ENCODE data around the gene NPFF.
A peak's percentile ranks its signal among the peaks of the same experiment; 100 is the strongest.

Gene NPFF

DNA sequence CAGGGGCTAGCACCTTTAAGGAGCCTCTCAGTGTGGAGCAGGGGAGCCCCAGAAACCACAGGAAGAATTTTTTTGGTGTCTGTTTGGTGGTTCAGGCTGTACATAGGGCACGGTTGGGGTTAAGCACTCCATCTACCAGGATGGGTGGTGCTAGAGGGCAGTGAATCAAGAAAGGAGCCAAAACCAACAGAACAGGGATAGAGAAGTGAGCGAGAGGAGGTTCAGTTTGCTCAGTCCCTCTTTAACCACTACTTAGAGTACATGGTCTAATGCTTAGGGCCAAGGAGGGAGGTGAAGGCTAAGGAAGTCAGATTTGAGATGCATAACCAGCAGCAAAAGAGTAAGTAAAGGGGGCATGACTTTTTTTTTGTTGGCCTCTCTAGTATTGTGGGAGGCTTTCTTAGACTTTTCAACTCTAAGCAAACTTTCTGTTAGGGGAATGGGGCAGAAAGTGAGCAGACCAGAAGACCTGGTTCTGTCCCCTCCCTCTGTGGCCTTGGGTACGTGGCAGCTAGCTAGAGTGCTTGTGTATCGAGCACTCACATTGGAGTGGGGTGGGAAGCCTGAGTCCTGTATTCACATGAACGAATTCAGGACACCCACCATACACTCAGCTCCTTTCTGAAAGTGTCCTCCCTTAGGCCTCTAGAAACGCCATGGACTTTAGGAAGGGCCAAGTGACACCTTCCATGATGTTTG, 6.6 kb upstream of the NPFF start:
- DNase-seq: no peak

GRCh38 chr12:53510181-53510812, 3.0 kb upstream of the NPFF start:
- no peak for DNase-seq

DNA sequence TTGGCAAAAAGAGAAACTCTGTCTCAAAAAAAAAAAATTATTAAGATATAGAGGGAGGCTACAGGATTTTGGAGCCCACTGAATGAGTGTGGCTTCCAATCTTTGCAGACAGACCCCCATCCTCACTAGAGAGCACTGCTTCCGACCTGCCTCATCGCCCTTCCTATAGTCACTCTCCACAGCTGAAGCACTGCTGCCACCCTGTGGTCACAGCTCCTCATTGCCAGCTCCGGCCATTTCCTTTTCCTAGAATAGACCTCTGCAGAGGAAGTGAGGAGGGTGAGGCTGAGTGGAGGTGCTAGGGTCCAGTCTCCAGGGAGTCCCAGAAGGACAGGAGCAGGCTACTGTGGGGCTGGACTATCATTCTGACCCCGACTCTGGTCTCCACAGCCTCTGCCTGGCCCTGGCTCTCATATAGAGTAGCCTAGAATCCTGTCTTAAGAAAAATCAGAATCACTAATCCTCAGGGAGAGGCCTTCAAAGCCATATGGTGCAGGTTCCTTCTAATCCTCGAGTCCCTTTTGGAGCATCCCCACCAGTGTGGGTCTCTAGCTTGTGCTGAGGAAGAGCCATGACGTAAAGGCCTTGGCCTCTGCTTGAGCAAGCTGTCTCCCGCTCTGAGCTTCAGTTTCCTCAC, 1.4 kb upstream of the NPFF start:
- peak; percentile 40 for DNase-seq

DNA sequence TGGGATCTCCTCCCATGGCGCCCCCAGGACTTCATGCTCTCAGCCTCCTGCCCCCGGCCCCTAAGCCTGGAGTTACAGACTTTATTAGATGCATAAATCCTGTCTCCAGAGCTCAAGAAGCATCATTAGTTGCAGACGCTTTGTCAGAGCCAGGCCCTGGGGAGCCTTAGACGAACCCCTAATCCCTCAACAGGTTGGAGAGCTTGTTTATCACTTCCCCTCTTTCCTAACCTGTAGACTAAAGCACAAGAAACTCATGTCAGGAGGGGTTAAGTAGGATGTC, 260 bp upstream of the NPFF start:
- DNase-seq: no peak

DNA sequence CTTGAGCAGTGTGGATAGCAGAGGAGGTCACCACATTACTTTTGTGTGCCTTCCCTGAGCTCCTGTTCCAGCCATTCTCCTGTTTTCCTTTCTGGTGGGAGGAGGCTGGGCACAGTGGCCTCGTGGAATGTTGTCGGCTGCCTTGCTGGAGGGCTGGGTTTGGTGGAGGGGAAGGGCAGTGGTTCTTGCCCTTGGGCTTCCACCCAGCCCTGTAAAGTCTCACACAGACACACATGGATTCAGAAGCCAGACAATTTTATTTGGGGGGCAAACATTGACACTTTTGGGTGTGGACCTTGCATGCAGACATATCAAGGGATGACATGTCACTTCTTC, 866 bp downstream of the NPFF start:
- DNase-seq: no peak

DNA sequence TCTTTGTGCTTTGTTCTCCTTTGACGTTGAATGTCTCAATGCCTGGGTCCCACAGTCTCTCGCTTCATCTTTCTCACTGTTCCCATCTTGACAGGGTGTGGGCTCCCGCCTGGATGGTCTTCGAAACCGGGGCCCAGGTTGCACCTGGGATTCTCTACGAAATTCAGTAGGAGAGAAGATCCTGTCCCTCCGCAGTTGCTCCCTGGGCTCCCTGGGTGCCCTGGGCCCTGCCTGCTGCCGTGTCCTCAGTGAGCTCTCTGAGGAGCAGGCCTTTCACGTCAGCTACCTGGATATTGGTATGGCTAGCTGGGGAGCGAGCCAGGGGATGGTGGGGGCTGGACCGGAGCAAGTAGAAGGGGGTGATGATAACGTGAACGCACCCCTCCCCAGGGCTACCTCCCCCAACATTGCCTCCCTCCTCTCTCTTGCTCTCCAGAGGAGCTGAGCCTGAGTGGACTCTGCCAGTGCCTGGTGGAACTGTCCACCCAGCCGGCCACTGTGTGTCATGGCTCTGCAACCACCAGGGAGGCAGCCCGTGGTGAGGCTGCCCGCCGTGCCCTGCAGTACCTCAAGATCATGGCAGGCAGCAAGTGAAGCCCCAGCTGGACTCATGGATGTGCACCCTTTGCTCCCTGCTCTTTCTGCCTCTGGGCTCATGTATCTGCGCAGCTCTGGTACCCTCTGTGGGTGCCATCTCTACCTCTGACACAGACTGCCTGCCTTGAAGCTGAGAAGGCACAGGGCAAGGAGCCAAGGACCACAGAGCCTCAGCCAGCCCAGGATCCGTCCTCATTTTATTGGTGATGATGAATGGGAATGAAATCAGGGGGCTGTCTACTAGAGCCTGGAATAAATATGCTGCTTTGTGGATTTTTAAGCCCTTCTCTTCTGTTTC, 1.5 kb downstream of the NPFF start:
- no peak for DNase-seq

GRCh38 chr12:53505086-53505485, 2.2 kb downstream of the NPFF start:
- peak; percentile 67 for DNase-seq

DNA sequence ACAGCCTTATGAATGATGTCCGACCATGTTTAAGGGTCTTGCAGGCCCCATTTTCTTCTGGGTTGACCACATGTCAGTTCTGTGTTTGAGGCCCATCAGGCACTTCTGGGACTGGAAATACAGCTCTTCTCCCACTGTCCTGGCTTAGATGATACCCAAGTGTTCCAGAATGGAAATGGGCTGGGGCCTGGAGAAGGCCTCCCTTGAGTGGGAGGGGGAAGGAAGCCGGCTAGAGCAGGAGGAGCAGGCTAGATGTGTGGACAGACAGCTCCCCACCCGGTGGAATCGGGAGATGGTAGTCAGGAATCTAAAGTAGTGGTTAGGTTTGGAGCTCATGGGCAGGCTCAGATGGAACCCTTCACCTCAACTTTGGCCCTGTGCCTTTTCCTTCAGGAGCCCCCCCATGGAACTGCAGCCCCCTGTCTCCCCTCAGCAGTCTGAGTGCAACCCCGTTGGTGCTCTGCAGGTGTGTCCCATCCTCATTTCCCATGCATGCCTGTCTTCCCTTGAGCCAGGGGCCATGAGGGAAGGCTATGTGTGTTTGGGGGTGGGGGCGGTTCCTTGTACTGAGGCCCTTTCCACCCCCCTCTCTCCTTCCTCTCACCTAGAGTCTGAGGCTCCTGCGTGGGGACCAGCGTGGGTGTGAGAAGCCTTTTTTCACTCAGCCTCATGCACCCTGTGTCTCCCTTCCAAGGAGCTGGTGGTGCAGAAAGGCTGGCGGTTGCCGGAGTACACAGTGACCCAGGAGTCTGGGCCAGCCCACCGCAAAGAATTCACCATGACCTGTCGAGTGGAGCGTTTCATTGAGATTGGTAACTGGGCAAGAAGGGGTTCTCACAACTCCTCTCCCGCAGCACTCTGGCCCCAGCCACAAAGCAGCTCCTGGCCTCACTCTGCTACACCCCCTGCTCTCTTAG, 3.0 kb downstream of the NPFF start:
- no peak for DNase-seq

GRCh38 chr12:53502983-53503728, 4.1 kb downstream of the NPFF start:
- no peak for DNase-seq

DNA sequence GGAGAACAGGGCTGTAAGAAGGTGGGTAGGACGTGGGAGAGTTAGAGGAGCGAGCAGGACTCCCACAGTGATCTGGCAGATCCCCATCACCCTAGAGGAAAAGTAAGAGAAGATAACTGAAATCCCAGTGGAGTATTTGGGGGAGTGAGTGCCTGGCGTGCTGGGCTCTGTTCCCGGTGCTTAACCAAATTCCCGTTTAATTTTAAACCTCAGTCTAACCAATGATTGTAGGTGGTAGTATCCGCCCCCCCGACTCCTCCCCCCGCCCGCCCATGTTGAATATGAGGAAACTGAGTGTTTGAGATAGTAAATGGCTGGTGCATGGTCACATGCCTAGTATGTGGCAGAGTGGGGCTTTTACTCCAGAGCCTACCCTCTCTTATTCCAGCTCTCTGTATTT, 5.0 kb downstream of the NPFF start:
- no peak for DNase-seq

- DNase-seq: no peak
Observed at GRCh38 chr12:53501615-53502181, 5.6 kb downstream of the NPFF start.

DNA sequence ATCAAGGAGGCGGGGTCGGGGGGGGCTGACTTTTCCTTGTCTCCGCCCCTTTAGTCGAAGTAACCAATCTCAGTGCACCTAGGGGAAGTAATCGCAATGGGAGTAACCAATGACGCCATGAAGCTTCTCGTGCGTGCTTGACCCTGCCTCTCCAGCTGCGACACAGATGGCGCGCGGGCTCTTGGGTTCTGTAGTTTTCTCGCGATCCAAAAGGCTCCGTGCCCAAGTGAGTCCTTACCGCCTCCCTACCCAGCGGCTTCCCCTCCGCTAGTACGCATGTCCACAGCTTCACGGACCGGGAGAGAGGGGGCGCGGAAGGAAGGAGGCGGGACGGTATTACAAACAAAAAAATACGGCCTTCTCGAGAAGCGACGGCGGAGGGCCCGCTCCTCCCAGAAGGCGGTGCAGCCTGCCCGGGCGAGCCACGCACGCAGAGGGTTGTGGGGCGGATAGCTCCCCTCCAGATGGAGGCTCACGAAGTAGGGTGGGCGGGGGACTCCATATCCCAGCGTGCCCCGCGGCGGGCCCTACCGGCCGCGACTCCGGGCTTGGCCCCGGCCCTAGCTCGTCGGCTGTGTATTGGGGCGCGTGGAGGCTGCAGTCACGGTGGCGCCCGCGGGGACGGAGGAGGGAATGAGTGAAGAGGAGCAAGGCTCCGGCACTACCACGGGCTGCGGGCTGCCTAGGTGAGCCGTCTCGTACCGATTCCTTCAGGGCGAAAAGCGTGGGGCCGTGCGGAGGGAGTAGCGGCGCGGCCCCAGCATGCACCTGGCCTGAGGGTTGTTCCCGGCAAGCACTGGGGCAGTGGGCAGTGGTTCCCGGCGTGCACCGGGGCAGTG, 6.3 kb downstream of the NPFF start, which contains the start of gene TARBP2:
Gene TARBP2, plus strand, starts transcription at position 508 of the 839 bp plus-strand sequence. Its CDS starts 126 bp downstream, at position 634.
- peak; percentile 92 for DNase-seq

DNA sequence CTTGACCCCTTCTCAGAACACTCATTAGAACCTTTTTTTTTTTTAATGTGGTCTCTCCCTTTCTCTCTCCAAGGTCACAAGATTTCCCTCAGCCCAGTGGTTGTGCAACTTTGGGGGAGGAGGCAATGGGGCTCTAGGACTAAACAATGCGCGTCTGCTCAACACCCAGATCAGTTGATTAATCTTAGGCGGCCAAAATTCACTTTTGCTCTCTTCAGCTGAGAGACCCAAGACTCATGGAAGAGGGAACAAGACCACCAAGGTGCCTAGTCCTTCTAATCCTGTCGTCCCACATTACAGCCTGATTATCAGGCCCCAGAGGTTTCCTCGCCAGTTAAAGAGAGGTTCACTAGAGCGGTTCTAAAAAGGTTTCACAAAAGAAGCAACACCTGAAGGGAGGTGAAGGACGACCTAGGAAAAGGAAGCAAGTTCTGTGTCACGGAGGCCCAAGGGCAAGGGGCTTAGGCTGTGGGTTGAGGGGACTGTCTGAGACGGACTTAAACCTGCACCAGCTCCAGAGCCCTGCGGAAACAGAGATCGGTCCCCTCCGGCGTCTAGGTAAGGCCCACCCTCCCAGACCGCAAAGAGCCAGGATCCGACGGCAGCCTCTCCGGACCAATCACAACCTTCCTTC, 7.0 kb downstream of the NPFF start:
- no peak for DNase-seq

DNA sequence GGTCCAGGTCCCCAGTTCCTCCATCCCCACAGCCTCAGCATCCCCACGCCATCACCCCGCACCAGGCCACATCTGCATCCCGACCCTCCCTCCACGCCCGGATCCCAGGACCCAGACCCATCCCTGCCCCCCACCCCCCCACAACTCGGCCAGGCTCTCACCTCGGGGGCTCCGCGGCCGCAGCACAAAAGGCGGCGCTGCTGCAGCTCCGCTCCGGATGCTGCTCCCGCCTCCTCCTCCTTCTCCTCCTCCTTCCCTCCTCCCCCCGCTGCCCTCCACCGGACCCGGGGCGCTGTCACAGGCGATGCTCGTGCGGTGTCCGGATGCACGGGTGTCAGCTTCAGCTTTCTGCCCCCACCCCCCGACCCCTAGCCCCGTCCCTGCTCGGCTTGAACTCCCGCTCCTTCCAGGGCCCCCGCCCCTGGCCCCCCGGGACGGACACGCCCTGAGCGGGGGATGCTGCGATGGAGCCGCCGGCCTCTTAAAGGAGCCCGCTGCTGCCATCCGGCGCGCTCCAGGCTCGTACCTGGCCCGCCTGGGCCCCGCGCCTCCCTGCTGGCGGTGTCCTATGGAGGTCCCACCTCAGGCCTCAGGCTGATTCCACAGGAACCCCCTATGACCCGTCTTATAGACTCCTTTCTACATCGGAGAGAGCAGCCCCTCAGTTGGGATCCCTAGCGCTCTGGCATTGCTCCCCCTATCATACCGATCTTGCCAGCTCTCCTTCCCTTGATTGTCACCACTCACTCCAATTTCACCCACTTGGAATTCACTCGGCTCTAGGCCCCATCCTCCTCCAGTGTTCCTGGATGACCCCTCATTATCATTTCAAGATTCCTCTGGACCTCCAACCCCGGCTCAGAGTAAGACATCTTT, 7.8 kb downstream of the NPFF start, which contains the start of gene MAP3K12:
Gene MAP3K12, minus strand, starts transcription at position 193 of the 876 bp plus-strand sequence. CDS start 12,067 bp downstream, outside the sequence.
- peak; percentile 55 for DNase-seq

DNA sequence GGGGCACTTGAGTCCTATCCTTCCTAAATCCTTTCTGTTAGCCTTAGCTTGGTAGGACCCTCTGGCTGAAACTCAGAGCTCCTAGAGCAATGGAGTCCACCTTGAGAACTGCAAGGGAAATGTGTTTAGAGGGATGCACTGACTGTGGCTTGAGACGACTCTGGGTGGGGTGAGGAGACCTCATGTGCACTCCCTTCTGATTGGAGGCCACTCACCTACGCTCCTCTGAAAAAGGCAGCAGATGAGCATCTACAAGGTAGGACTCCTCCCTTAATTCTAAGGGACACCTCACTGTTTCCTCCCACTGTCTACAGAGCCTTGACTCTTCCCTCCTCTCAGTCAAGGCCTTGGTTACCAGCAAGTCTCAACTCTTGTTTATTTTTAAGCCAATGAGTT, 9.1 kb downstream of the NPFF start:
- no peak for DNase-seq

- no peak for DNase-seq
Observed at GRCh38 chr12:53497461-53497860, 9.8 kb downstream of the NPFF start.

DNA sequence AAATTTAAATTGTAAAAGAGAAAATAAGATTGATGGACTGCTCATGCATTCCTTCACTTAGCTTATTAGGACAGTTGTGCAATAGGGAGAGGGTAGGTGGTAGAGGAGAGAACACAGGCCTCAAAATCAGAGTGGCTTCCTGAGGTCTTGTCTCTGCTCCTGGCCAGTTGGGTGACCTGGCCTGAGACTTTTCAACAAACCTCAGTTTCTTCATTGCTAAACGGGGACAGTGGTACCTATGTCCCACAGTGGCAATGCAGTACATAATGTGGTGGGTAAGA, 10.6 kb downstream of the NPFF start:
- no peak for DNase-seq

DNA sequence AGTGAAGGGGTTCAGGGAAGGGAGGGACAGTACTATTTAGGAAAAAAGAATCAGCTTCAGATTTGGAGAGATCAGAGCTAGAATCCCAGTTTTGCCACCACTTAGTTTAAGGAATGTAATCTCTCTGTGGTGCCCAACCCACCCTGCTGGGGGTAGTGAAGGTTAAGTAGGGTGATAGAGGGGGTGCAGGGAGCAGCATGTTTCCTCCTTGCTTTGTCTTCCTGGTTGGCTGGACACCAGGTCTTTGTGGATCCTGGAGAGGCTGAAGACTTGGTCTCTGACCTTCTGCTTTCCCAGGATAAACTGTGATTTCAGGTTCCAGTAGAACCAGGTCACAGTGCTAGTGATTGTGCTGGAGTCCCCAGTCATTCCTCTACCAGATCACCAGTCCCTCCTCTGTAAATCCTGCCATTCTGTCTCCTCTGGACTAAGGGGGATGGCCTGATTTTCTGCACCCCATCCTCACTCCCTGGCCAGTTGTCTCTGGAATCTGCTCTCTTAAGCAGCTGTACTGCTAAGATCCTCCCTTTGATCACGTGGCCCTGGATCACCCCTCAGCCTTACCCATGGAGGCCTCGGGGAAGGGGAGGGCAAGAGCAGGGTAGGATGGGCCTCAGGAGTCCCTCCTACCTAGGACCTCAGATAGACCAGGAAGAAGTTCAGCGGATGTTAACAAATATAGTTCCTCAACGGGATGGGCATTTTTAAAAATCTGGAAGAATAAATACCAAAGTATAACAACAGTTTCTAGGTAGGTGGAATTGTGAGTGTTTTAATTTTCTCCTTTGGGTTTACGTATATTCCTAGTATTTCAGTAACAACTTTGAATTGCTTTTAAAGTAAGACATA, 11.2 kb downstream of the NPFF start:
- no peak for DNase-seq

All from GOT3 (cell line).